NCI-H1436 treated with DMSO at 0.1 percent for 48 hours (cell line): ENCODE data around the gene KAT7.

ENCODE experiments used
- DNase-seq: peaks from one replicate; lab custom pipeline; 2025; lab: John Stamatoyannopoulos, UW

Gene KAT7

GRCh38 chr17:49842846-49843245, 54.4 kb downstream of the KAT7 start:
- DNase-seq, result no peak

GRCh38 chr17:49843774-49844350, 55.4 kb downstream of the KAT7 start:
- DNase-seq, result no peak

GRCh38 chr17:49845321-49845720, 56.8 kb downstream of the KAT7 start:
- no peak for DNase-seq

- DNase-seq, result no peak
Measured at GRCh38 chr17:49846938-49847712, 58.6 kb downstream of the KAT7 start.

GRCh38 chr17:49848019-49848473, 59.6 kb downstream of the KAT7 start, which contains the start of gene TAC4:
Gene TAC4, minus strand, starts transcription at chr17:49848069. Its CDS starts 52 bp downstream, at chr17:49848017.
- no peak for DNase-seq

- no peak for DNase-seq
Measured at GRCh38 chr17:49848739-49849138, 60.3 kb downstream of the KAT7 start.

GRCh38 chr17:49850218-49850610, 61.7 kb downstream of the KAT7 start:
- DNase-seq, result no peak

- DNase-seq, result no peak
Measured at GRCh38 chr17:49850772-49851386, 62.4 kb downstream of the KAT7 start.

- no peak for DNase-seq
Measured at GRCh38 chr17:49851387-49852291, 63.2 kb downstream of the KAT7 start.

- no peak for DNase-seq
Measured at GRCh38 chr17:49853470-49854015, 65.1 kb downstream of the KAT7 start.

- DNase-seq, result no peak
Measured at GRCh38 chr17:49854126-49854525, 65.6 kb downstream of the KAT7 start.

GRCh38 chr17:49858796-49859195, 70.3 kb downstream of the KAT7 start:
- no peak for DNase-seq

GRCh38 chr17:49859991-49860953, 71.8 kb downstream of the KAT7 start:
- DNase-seq, result no peak

- DNase-seq, result no peak
Measured at GRCh38 chr17:49861150-49861884, 72.8 kb downstream of the KAT7 start.

GRCh38 chr17:49862781-49863331, 74.4 kb downstream of the KAT7 start:
- no peak for DNase-seq

- DNase-seq, result no peak
Measured at GRCh38 chr17:49866019-49866380, 77.5 kb downstream of the KAT7 start.

- no peak for DNase-seq
Measured at GRCh38 chr17:49866882-49867413, 78.5 kb downstream of the KAT7 start.

GRCh38 chr17:49869038-49869374, 80.5 kb downstream of the KAT7 start:
- no peak for DNase-seq

- DNase-seq, result no peak
Measured at GRCh38 chr17:49870298-49870697, 81.8 kb downstream of the KAT7 start.

GRCh38 chr17:49871211-49871610, 82.7 kb downstream of the KAT7 start:
- DNase-seq, result no peak
